ENCODE results near the gene SUMO3.

SUMO3 gene

GRCh38 chr21:44842721-44843445 lies 25.0 kb upstream of the SUMO3 start:
- Histone ChIP-seq H4K20me1 (ENCODE audit: low read depth, low read length) (no peaks in the 10 kb centered on the region), H3K4me3 (ENCODE audit: insufficient read depth, low read length, poor library complexity, severe bottlenecking) (no peak overlapping the region), H3K9me2 (replicated peaks; ENCODE audit: insufficient read depth, low read length) (no peaks in the 10 kb centered on the region), H2AFZ (ENCODE audit: low read depth, low read length, severe bottlenecking) (no peak overlapping the region), H3K9ac (ENCODE audit: low read length) (no peak overlapping the region), H3K27me3 (ENCODE audit: low read length) (no peaks in the 10 kb centered on the region), H3K36me3 (ENCODE audit: low read length) (no peaks in the 10 kb centered on the region), H3F3A (ENCODE audit: insufficient read depth) (no peaks in the 10 kb centered on the region), H3K79me2 (ENCODE audit: insufficient read depth, low read length) (no peaks in the 10 kb centered on the region), H3K9me3 (ENCODE audit: insufficient read depth, low read length) (no peaks in the 10 kb centered on the region), H3K27ac (ENCODE audit: low read depth, low read length) (no peak overlapping the region), H3K4me2 (ENCODE audit: low read depth, low read length, poor library complexity, severe bottlenecking) (no peak overlapping the region)
- TF ChIP-seq CTCF (IDR thresholded peaks at IDR 0.05; ENCODE audit: insufficient read depth, low read length, poor library complexity, severe bottlenecking) (no peak), EZH2phosphoT487 (conservative IDR thresholded peaks at IDR 0.05; ENCODE audit: low read length) (no peak)

DNA sequence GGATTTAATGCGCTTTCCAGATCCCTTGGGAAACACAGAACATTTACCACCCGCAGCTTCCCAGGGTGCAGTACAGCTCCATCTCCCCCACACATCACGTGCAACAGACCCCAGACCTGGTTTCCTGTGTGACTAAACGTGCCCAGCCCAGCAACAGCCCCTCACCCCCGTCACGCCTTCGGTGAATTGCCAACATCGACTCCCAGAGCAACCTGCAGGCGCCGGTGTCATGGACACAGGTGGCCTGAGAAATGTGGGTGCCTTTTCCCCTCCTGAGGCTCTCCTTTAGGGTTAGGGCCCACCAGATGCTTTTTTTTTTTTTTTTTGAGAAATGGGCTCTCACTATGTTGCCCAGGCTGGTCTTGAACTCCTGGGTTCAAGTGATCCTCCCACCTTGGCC lies 24.2 kb upstream of the SUMO3 start:
- no peak overlapping the region for H3K9ac ChIP-seq (ENCODE audit: low read length)
- TF ChIP-seq CTCF (IDR thresholded peaks at IDR 0.05; ENCODE audit: insufficient read depth, low read length, poor library complexity, severe bottlenecking) = no peak
- TF ChIP-seq EZH2phosphoT487 (conservative IDR thresholded peaks at IDR 0.05; ENCODE audit: low read length) = no peak
- H3K4me3 ChIP-seq (ENCODE audit: insufficient read depth, low read length, poor library complexity, severe bottlenecking) = no peak overlapping the region
- no peaks in the 10 kb centered on the region for H4K20me1 ChIP-seq (ENCODE audit: low read depth, low read length)
- no peaks in the 10 kb centered on the region for H3K9me2 ChIP-seq (replicated peaks; ENCODE audit: insufficient read depth, low read length)
- no peaks in the 10 kb centered on the region for H3K36me3 ChIP-seq (ENCODE audit: low read length)
- no peak overlapping the region for H3K27ac ChIP-seq (ENCODE audit: low read depth, low read length)
- no peak overlapping the region for H3K4me2 ChIP-seq (ENCODE audit: low read depth, low read length, poor library complexity, severe bottlenecking)
- H2AFZ ChIP-seq (ENCODE audit: low read depth, low read length, severe bottlenecking) = no peak overlapping the region
- no peaks in the 10 kb centered on the region for H3K27me3 ChIP-seq (ENCODE audit: low read length)
- H3K79me2 ChIP-seq (ENCODE audit: insufficient read depth, low read length) = no peaks in the 10 kb centered on the region
- H3K9me3 ChIP-seq (ENCODE audit: insufficient read depth, low read length) = no peaks in the 10 kb centered on the region
- no peaks in the 10 kb centered on the region for H3F3A ChIP-seq (ENCODE audit: insufficient read depth)

DNA sequence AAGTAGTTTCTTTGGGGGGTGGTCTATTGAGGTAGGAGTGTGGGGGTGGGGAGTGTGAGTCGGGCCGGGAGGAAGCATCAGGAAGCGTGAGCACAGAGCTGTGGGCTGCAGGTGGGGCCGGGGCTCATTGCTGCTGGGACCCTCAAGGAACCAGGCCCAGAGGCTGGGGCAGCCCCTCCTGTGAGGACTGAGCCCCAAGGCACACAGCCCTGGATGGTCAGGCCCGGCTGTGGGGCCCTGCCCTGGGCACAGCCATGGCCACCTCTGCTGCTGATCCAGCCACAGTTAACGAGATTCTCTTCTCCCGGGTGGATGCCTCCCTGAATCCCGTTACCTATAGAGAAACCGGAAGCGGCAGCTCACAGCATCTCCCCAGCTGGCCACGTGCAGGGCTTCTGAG lies 22.9 kb upstream of the SUMO3 start:
- Histone ChIP-seq H2AFZ (ENCODE audit: low read depth, low read length, severe bottlenecking) (no peak overlapping the region), H3K36me3 (ENCODE audit: low read length) (no peaks in the 10 kb centered on the region), H3K4me2 (ENCODE audit: low read depth, low read length, poor library complexity, severe bottlenecking) (no peak overlapping the region), H3F3A (ENCODE audit: insufficient read depth) (no peaks in the 10 kb centered on the region), H3K27me3 (ENCODE audit: low read length) (no peaks in the 10 kb centered on the region), H3K4me3 (ENCODE audit: insufficient read depth, low read length, poor library complexity, severe bottlenecking) (no peak overlapping the region), H3K9me3 (ENCODE audit: insufficient read depth, low read length) (no peaks in the 10 kb centered on the region), H4K20me1 (ENCODE audit: low read depth, low read length) (no peaks in the 10 kb centered on the region), H3K27ac (ENCODE audit: low read depth, low read length) (no peak overlapping the region), H3K9ac (ENCODE audit: low read length) (no peak overlapping the region), H3K79me2 (ENCODE audit: insufficient read depth, low read length) (no peaks in the 10 kb centered on the region), H3K9me2 (replicated peaks; ENCODE audit: insufficient read depth, low read length) (no peaks in the 10 kb centered on the region)
- no peak for TF ChIP-seq CTCF (IDR thresholded peaks at IDR 0.05; ENCODE audit: insufficient read depth, low read length, poor library complexity, severe bottlenecking)
- no peak for TF ChIP-seq EZH2phosphoT487 (conservative IDR thresholded peaks at IDR 0.05; ENCODE audit: low read length)
